ENCODE measurements around the gene KCNJ18.
"Not testable (repeated sequence)": the region's sequence is repeated elsewhere in the genome, so short reads cannot be mapped to it uniquely, and the experiment has no call there.

DNA sequence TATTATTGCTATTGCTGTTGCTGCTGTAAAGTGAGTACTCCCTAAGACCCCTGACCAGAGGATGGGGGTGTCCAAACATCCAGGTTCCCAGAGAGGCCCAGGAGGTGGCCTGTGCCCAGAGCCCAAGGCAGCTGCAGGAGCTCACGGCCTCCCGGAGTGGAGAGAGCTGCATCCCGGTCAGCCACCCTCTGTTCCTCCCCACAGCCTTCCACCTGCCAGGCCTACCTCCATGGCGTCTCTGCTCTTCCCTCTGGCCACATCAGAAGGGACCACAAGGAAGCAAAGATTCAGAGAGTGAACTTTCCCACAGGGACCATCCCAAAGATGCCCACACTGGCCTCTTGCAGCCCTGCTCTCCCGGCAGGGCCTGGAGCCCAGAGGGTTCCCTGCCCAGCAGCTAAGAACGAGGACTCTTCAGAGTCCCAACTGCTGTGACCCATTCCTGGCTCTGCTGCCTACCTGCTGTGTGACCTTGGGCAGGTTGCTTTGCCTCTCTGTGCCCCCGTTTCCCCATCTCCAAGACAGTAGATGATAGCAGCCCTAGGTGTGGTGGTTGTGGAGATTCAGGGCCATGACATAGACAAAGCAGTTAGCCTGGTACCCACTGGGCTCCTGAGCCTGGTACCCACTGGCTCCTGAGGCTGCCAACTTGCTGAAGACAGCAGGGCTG is 53.2 kb downstream of the KCNJ18 start:
- TF ChIP-seq CTCF (conservative IDR thresholded peaks at IDR 0.05; ENCODE audit: low read depth, low read length); EZH2phosphoT487 (IDR thresholded peaks at IDR 0.05; ENCODE audit: borderline replicate concordance, low read length); EZH2 (IDR thresholded peaks at IDR 0.05; ENCODE audit: low read length, unreplicated experiment): not testable (repeated sequence)
